Ishikawa (cell line): ENCODE data around the gene GAST.

Experiments
- CEBPB ChIP-seq: IDR thresholded peaks from 2 replicates; pipeline ENCODE4 v1.6.1; 2012
- CREB1 ChIP-seq: IDR thresholded peaks from 2 replicates; pipeline ENCODE4 v1.6.1; 2012; ENCODE audit warnings: low read depth
- EP300 ChIP-seq: IDR thresholded peaks from 2 replicates; pipeline ENCODE4 v1.6.1; 2012; ENCODE audit warnings: borderline replicate concordance
- FOXM1 ChIP-seq: IDR thresholded peaks from 2 replicates; pipeline ENCODE4 v1.6.1; 2012; ENCODE audit warnings: low read depth, borderline replicate concordance
- MAX ChIP-seq: IDR thresholded peaks from 2 replicates; pipeline ENCODE4 v1.6.1; 2012
- RAD21 ChIP-seq: IDR thresholded peaks from 2 replicates; pipeline ENCODE4 v1.6.1; 2012; ENCODE audit warnings: low read depth
- REST ChIP-seq: IDR thresholded peaks from 2 replicates; pipeline ENCODE4 v1.6.1; 2012; ENCODE audit warnings: low read depth, mild to moderate bottlenecking
- TAF1 ChIP-seq: IDR thresholded peaks from 2 replicates; pipeline ENCODE4 v1.6.1; 2012; ENCODE audit warnings: low read depth, mild to moderate bottlenecking
- TCF12 ChIP-seq: IDR thresholded peaks from 2 replicates; pipeline ENCODE4 v1.6.1; 2012; ENCODE audit warnings: low read depth
- USF1 ChIP-seq: IDR thresholded peaks from 2 replicates; pipeline ENCODE4 v1.6.1; 2012
- YY1 ChIP-seq: IDR thresholded peaks from 2 replicates; pipeline ENCODE4 v1.6.1; 2012; ENCODE audit warnings: low read depth
- ZBTB7A ChIP-seq: IDR thresholded peaks from 2 replicates; pipeline ENCODE4 v1.6.1; 2012; ENCODE audit warnings: low read depth

- no peak for TF ChIP-seq YY1
- TF ChIP-seq TCF12: no peak
- no peak for TF ChIP-seq RAD21
- TF ChIP-seq CREB1: no peak
- no peak for TF ChIP-seq FOXM1
- no peak for TF ChIP-seq MAX
- TF ChIP-seq CEBPB: no peak
- no peak for TF ChIP-seq TAF1
- TF ChIP-seq REST: no peak
- no peak for TF ChIP-seq EP300
- TF ChIP-seq USF1: no peak
- no peak for TF ChIP-seq ZBTB7A
Observed at GRCh38 chr17:41676058-41676419, 36.1 kb upstream of the GAST start.
